ENCODE data around the gene PSENEN. TPM values are rescaled to one million over a fixed set of nuclear protein-coding genes. Genes with fewer than 3 reads are reported as not detected.
A peak's percentile ranks its signal among the peaks of the same experiment; 100 is the strongest.

PSENEN gene
- total and polyA plus RNA-seq, 9 of the 15 experiments (the other 6 are each of a cell fraction or from before 2014, with no cell fraction given), result 34.5 to 299 (median 61.1) TPM

- TF ChIP-seq ZBTB33 (CRISPR knock-in tag; IDR thresholded peaks at IDR 0.05), result no peak
- no peak for TF ChIP-seq RBM17 (IDR thresholded peaks at IDR 0.05; ENCODE audit: borderline replicate concordance, low read depth, low read length)
- no peak for TF ChIP-seq GABPB2 (CRISPR knock-in tag; conservative IDR thresholded peaks at IDR 0.05)
- no peak for TF ChIP-seq BRD4 (IDR thresholded peaks at IDR 0.05)
- TF ChIP-seq ZNF324 (CRISPR knock-in tag; IDR thresholded peaks at IDR 0.05), result no peak
Observed at GRCh38 chr19:35734889-35735288, 10.6 kb upstream of the PSENEN start (continued).

GRCh38 chr19:35736913-35737886 is 8.3 kb upstream of the PSENEN start:
- H3K79me2 ChIP-seq (ENCODE audit: control insufficient read depth, insufficient read depth, low read length), result no peaks in the 10 kb centered on the region; the same call in 2 of the 3 replicates
- H3K4me2 ChIP-seq (ENCODE audit: insufficient read depth, low read length), result no peak overlapping the region
- H3K36me3 ChIP-seq (ENCODE audit: control insufficient read depth, insufficient read depth, low read length), result peaks cover 70% of the 10 kb centered on the region; the same call in 2 of the 3 replicates
- no peaks in the 10 kb centered on the region for H4K20me1 ChIP-seq (replicated peaks; ENCODE audit: control insufficient read depth, insufficient read depth, low read length)
- no TSS peak for BruUV-seq (replicated peaks)
- in situ Hi-C loops (cut with MboI), result no loop called here
- ChIA-PET POLR2A (interaction anchor here (0.9 to 2.2 kb wide), 7 partner anchors 8 to 19 kb away, joined by 3 to 8 read pairs (median 5); partner anchors contain the start of genes LIN37, PSENEN and U2AF1L4), CTCF (ENCODE audit: low intra/inter-chr PET ratio) (no interaction called here)
- no peak for FAIRE-seq
- no peak for ATAC-seq
- no peak overlapping the region for H3K27ac ChIP-seq (ENCODE audit: extremely low read depth, low read depth, low read length)
- H3K9ac ChIP-seq (ENCODE audit: insufficient read depth in 1 of 2, low read depth in 2 of 2, low read length in 2 of 2), result peak overlapping the region in 1 of 2 experiments; percentile 43; a peak in 1 of 4 replicates
- H3K9me1 ChIP-seq (ENCODE audit: control insufficient read depth, insufficient read depth, low read length), result no peaks in the 10 kb centered on the region
- H3K9me3 ChIP-seq (replicated peaks; ENCODE audit: control insufficient read depth, insufficient read depth, low read depth, low read length), result no peaks in the 10 kb centered on the region
- peak in 1 of 4 experiments; percentile 31 for DNase-seq (ENCODE audit: extremely low read depth in 1 of 4, low spot score in 3 of 4)
- H3K4me3 ChIP-seq, result no peak overlapping the region
- no peak overlapping the region for H2AFZ ChIP-seq (ENCODE audit: low read depth, low read length)
- WGBS (ENCODE audit: insufficient coverage, low coverage, missing lambda C conversion rate), result 93% methylated on average over 21 of the region's 22 CpGs
- no peaks in the 10 kb centered on the region for H3K27me3 ChIP-seq (ENCODE audit: control insufficient read depth in 2 of 2, insufficient read depth in 2 of 2, low read length in 2 of 2)
- intact Hi-C loops (cut with micrococcal nuclease), result no loop called here
- TF ChIP-seq XRCC3 (IDR thresholded peaks at IDR 0.05), result no peak
- peak in 1 of 3 experiments; percentile 28; a peak in 3 of 6 replicates for TF ChIP-seq CTCF (IDR thresholded peaks at IDR 0.05 in 2 of 3, conservative IDR thresholded peaks at IDR 0.05 in 1 of 3; ENCODE audit: insufficient read depth in 2 of 3, low read depth in 1 of 3, low read length in 3 of 3)
- no peak for TF ChIP-seq ETS2 (tag; IDR thresholded peaks at IDR 0.05; ENCODE audit: borderline replicate concordance, poor library complexity, severe bottlenecking)
- TF ChIP-seq ZNF445 (CRISPR knock-in tag; IDR thresholded peaks at IDR 0.05; ENCODE audit: low read depth), result no peak
- TF ChIP-seq POLR2AphosphoS5 (IDR thresholded peaks at IDR 0.05; ENCODE audit: control insufficient read depth, insufficient read depth, low read depth, low read length), result peak; percentile 11; the same call in 1 of the 2 replicates
- peaks cover 10 to 43% of the 10 kb centered on the region in 2 experiments; a peak in 4 of 5 replicates for H3K4me1 ChIP-seq (replicated peaks in 1 of 2; ENCODE audit: control insufficient read depth in 2 of 2, insufficient read depth in 2 of 2, low read length in 2 of 2)
